GM12864 (cell line): Measurements from ENCODE around the gene XRCC4.
"Not testable (repeated sequence)": the region's sequence is repeated elsewhere in the genome, so short reads cannot be mapped to it uniquely, and the experiment has no call there.

Source experiments
- DNase-seq: peaks from one replicate; pipeline ENCODE4 v3.0.0-alpha.2; 2011; ENCODE audit warnings: low read depth
- H3K4me3 ChIP-seq: 2 replicates; pipeline ENCODE4 v1.5.1; 2011; ENCODE audit warnings: mild to moderate bottlenecking, low read depth, low read length, control low read depth
- TF ChIP-seq, protein P1 (sequence below): IDR thresholded peaks from 2 replicates; pipeline ENCODE4 v1.5.1; 2011; ENCODE audit warnings: low read depth, mild to moderate bottlenecking, moderate library complexity, low read length, control low read depth, inconsistent platforms; ENCODE audit errors: missing control alignments

Gene XRCC4

DNA sequence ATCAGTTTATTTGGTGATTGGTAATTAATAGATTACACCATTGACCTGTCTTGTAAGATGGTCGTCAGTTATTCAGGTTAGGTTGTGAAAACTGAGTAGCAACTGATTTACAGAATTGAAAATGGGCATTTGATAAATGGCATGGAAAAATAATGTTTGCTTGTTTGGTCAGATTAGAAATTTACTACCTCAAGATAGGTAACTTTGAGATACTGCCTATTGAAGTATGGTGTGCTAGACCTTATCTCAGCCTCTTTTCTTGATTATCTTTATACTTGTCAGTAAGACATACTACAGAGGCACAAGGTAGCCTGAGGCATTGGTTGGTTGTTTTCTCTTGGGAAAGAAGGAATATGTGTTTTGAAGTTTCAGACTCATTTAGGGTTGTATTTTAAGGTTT, 174.5 kb downstream of the XRCC4 start:
- no peak overlapping the region for H3K4me3 ChIP-seq
- TF ChIP-seq, protein P1, sequence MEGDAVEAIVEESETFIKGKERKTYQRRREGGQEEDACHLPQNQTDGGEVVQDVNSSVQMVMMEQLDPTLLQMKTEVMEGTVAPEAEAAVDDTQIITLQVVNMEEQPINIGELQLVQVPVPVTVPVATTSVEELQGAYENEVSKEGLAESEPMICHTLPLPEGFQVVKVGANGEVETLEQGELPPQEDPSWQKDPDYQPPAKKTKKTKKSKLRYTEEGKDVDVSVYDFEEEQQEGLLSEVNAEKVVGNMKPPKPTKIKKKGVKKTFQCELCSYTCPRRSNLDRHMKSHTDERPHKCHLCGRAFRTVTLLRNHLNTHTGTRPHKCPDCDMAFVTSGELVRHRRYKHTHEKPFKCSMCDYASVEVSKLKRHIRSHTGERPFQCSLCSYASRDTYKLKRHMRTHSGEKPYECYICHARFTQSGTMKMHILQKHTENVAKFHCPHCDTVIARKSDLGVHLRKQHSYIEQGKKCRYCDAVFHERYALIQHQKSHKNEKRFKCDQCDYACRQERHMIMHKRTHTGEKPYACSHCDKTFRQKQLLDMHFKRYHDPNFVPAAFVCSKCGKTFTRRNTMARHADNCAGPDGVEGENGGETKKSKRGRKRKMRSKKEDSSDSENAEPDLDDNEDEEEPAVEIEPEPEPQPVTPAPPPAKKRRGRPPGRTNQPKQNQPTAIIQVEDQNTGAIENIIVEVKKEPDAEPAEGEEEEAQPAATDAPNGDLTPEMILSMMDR = no peak
- DNase-seq = no peak

DNA sequence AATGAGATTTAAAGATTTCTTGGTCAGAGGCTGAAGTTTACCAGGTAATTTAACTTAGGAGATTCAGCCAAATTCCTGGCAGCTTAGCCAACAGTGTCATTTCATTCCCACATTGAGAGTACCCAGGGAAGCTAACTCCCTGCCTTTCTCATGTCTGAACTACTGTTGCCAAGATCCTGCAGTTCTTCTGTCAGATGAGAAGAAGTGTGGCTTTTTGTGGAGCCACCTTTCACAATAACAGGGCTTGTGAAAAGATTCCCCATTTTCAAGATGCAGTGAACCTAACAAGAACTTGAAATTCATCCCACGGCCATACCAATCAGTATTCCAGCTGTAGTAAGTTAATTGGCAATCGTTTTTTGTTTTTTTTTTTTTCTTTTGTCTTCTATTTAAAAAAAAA, 176.4 kb downstream of the XRCC4 start:
- TF ChIP-seq, protein P1 = no peak
- no peak for DNase-seq

DNA sequence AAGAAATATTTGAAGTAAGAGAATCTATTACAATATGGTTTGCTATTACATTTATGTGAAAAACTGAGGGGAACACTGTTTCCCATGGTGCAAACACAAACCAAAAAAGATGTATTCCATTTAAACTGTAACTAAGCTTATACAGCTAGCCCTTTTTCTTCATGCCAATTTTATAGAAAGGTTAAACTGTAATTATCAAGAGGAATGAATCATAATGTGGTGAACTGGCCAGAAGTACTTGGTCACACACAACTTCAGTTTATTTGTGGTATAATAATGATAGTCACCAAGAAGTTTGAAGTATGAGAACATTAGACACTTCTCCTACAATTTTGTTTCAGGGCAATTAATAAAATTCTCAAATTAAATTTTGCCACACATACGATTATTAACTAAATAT, 177.9 kb downstream of the XRCC4 start:
- TF ChIP-seq, protein P1 = no peak
- no peak overlapping the region for H3K4me3 ChIP-seq
- DNase-seq = no peak

More for the DNA sequence above, 176.4 kb downstream of the XRCC4 start:
- no peak overlapping the region for H3K4me3 ChIP-seq

DNA sequence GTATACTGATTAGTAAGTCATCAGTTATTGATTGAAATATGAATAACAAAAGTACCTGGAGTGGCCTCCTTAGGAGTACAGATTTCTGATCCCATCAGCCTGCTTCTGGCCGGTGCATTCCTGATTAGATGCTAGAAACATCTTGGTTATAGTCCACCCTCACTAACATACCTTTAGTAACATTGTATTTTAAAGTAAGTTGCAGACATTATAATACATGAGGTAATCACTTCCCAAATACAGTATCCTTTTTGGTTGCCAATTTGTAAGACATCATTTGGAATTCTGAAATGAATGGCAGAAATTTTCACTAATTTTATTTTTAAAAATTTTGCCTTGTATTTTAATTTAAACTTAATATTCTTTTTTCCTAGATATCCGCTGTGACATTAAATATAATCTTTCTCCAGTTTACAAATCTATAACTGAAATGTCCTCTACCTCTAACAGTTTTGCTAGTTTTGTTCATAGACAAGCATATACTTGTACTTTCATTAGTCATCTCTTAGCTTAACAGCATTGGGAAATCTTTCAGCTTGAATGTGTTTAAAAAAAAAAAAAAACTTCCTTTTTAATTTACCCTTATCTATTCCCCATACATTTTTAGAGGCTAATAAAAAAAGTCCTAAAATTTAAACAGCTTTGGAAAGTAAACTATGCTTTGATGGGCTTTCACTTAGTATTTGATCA, 178.9 kb downstream of the XRCC4 start:
- TF ChIP-seq, protein P1 = no peak
- DNase-seq = no peak
- no peak overlapping the region for H3K4me3 ChIP-seq

DNA sequence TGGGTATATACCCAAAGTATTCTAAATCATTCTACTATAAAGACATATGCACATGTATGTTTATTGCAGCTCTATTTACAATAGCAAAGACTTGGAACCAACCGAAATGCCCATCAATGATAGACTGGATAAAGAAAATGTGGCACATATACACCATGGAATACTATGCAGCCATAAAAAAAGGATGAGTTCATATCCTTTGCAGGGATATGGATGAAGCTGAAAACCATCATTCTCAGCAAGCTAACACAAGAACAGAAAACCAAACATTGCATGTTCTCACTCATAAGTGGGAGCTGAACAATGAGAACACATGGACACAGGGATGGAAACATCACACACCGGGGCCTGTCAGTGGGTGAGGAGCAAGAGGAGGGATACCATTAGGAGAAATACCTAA, 180.3 kb downstream of the XRCC4 start:
- H3K4me3 ChIP-seq, DNase-seq: not testable (repeated sequence)

DNA sequence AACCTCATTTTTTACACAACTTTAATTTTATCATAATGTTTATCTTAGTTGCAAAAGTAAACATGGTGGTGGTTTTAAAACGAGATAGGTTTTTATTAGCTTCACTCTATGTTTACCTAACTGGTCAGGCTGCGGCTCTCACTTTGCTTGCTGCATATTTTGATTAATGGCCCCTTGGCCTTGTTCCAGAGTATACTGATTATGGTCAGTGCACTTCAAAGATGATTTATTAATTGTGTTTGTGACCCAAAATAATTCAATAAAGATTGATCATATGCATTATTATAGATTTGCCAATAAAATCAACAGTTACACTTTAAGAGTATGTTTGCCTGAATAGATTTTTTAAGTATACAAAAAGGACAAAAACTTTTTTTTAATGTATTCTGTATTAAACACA, 188.0 kb downstream of the XRCC4 start:
- H3K4me3 ChIP-seq = no peak overlapping the region
- TF ChIP-seq, protein P1 = no peak
- no peak for DNase-seq

DNA sequence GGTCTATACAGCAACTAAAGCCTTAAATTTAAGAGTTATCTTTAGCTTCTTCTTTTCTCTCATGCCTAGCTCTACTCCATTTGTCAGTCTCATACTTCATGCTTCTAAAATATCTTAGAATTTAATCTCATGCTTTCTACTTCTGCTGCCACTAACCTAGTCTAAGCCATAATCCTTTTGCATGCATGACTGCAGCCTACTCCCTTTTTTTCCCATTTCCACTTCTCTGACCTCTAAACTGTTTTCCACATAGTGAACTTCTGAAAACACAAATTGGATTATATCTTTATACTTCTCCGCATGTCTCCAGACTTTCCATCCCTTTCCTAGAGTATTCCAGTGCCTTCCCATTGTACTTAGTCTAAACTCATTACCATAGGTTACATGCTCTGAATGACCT, 193.0 kb downstream of the XRCC4 start:
- H3K4me3 ChIP-seq = no peak overlapping the region
- DNase-seq = no peak
- TF ChIP-seq, protein P1 = no peak

DNA sequence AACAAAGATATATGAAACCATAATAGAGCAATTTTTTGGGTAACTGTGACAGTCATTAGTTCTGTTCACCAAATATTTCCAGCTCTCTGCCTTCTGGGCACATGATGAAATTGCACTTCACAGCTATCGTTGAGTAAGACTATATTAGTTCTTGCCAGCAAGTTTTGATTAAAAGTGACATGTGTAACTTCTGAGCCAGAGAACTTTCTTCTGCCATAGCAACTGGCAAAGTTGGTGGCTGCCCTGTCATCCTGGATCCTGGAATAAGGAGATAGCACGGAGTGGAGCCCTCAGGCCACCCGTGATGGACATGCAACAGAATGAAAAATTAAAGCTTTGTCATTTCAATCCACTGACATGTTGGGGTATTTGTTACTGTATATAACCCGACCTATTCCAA, 199.8 kb downstream of the XRCC4 start:
- TF ChIP-seq, protein P1 = no peak
- no peak overlapping the region for H3K4me3 ChIP-seq
- no peak for DNase-seq
